Muscle of leg (tissue), 11 donors: ENCODE data around the gene PAFAH2. TPM values are rescaled to one million over a fixed set of nuclear protein-coding genes. Genes with fewer than 3 reads are reported as not detected.
"Not testable (repeated sequence)": the region's sequence is repeated elsewhere in the genome, so short reads cannot be mapped to it uniquely, and the experiment has no call there.

Experiments used
- DNase-seq: peaks from one replicate; pipeline ENCODE4 v3.0.0; 2013
- H3K27ac ChIP-seq: one replicate; pipeline ENCODE4 v1.5.1; 2013; ENCODE audit warnings: mild to moderate bottlenecking, low read length, control low read depth
- H3K27me3 ChIP-seq: one replicate; pipeline ENCODE4 v1.6.1; 2013; ENCODE audit warnings: low read length; ENCODE audit not compliant: control insufficient read depth, insufficient read depth
- H3K36me3 ChIP-seq: one replicate; pipeline ENCODE4 v1.6.1; 2013; ENCODE audit warnings: low read length; ENCODE audit not compliant: control insufficient read depth, insufficient read depth
- H3K4me1 ChIP-seq: one replicate; pipeline ENCODE4 v1.6.1; 2013; ENCODE audit warnings: low read length; ENCODE audit not compliant: control insufficient read depth, insufficient read depth
- H3K4me3 ChIP-seq: one replicate; pipeline ENCODE4 v1.5.1; 2013; ENCODE audit warnings: low read length, control low read depth
- H3K9me3 ChIP-seq: replicated peaks from 2 replicates; pipeline ENCODE4 v1.6.1; 2013; ENCODE audit warnings: low read depth, low read length; ENCODE audit not compliant: control insufficient read depth
- WGBS: methylation state at CpG from one replicate; pipeline ENCODE4 v1.1.5; 2013; ENCODE audit warnings: missing lambda C conversion rate; ENCODE audit not compliant: insufficient coverage; 5-methylcytosine and 5-hydroxymethylcytosine counted together
- polyA plus RNA-seq, 8 donors: library from polyadenylated mRNA; unstranded; fragments of 120-200 nt; gene quantifications; one replicate each; pipeline versions ENCODE4 v1.2.1 to v1.2.3, GENCODE V29; 2013; ENCODE audit warnings: inconsistent platforms in 1 of 8, low replicate concordance in 1 of 8; ENCODE audit not compliant: insufficient read length in 8 of 8, insufficient read depth in 1 of 8
- total RNA-seq: library from RNA; stranded (reverse); fragments of 120-200 nt; gene quantifications from one replicate; pipeline ENCODE4 v1.2.4, GENCODE V29; 2013

Gene PAFAH2
- total and polyA plus RNA-seq, 9 donors = 42.1 to 78.5 (median 55.6) TPM

DNA sequence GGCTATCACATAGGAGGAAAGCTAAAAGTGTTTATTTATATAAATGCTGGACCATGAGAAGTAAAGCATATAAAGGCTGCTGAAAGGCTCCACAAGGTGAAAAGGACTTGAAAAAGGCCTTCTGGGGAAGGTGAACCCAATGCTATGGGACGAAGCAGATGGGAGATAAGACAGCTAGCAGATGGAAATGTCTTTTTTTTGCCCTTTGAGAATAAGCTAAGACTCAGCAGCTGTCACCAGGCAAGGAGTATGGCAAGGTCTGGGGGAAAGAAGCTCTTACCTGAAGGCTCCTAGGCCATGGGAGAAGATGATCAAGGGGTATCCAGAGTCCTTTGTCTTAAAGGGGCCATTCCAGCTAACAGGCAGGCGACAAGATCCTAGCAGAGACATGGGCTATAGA is 9.9 kb downstream of the PAFAH2 start:
- Histone ChIP-seq H3K4me3 (peak overlapping the region; percentile 35), H3K27ac (peak overlapping the region; percentile 84), H3K9me3 (no peaks in the 10 kb centered on the region), H3K27me3 (no peaks in the 10 kb centered on the region), H3K36me3 (peaks cover 32% of the 10 kb centered on the region), H3K4me1 (peaks cover 31% of the 10 kb centered on the region)
- WGBS = 89% methylated on average over 1 of the region's 2 CpGs
- no peak for DNase-seq

DNA sequence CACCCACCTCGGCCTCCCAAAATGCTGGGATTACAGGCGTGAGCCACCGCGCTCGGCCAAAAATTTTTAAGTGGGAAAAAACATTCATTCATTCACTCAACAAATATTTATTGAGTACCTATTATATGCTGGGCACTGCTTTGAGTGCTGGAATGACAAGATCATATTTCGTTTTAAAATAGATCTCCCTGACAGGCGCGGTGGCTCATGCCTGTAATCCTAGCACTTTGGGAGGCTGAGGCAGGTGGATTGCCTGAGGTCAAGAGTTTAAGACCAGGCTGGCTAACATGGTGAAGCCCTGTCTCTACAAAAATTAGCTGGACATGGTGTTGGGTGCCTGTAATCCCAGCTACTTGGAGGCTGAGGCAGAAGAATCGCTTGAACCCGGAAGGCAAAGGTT is 11.1 kb downstream of the PAFAH2 start:
- Histone ChIP-seq H3K27ac (peak overlapping the region; percentile 84), H3K36me3 (peaks cover 44% of the 10 kb centered on the region), H3K4me1 (peaks cover 24% of the 10 kb centered on the region)
- not testable (repeated sequence) for H3K4me3 ChIP-seq, H3K9me3 ChIP-seq, H3K27me3 ChIP-seq
- 88% methylated on average over 4 of the region's 10 CpGs for WGBS
- DNase-seq = peak; percentile 25

DNA sequence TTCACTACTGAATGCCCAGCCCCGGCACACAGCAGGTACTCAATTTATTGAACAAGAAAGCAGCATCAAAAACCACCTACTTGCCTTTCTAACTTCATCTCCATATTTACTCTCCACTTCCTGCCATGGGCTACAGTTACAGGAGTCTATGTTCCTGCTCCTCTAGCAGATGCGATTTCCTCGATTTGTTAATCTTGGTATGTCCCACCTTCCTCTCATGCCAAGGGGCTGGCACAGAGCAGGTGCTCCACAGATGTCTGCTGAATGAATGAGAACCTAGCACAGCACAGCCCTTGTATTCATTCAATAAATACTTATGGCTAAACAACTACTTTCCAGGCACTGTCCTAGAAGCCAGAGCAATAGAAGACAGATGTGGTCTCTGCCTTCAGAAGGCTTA is 12.2 kb downstream of the PAFAH2 start:
- H3K27me3 ChIP-seq = no peaks in the 10 kb centered on the region
- peaks cover 52% of the 10 kb centered on the region for H3K36me3 ChIP-seq
- no peaks in the 10 kb centered on the region for H3K9me3 ChIP-seq
- H3K4me3 ChIP-seq = no peak overlapping the region
- no peak overlapping the region for H3K27ac ChIP-seq
- peak; percentile 27 for DNase-seq
- H3K4me1 ChIP-seq = peaks cover 22% of the 10 kb centered on the region
- WGBS = 77% methylated on average over 2 of the region's 3 CpGs

DNA sequence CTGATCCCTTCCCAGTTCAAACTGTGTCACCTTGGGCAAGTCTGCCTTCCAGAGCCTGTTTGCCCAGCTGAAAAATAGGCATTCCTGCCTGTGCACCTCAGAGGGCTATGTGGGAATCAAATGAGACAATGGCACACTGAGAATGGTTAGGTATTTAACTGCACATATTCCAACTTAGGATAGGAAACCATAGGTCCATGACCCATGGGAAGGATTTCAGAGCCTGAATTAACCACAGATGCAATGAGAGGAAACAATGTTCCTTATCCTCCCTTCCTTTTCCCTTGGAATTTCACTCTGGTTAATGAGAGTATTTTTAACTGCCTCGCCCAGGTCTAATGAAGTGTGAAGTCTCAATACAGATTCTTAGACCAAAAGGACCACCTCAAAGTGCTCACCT is 12.7 kb downstream of the PAFAH2 start:
- no peak overlapping the region for H3K27ac ChIP-seq
- no peaks in the 10 kb centered on the region for H3K9me3 ChIP-seq
- H3K4me1 ChIP-seq = peaks cover 17% of the 10 kb centered on the region
- no CpG with 5 or more reads among the region's 1 CpG for WGBS
- H3K36me3 ChIP-seq = peaks cover 54% of the 10 kb centered on the region
- no peaks in the 10 kb centered on the region for H3K27me3 ChIP-seq
- DNase-seq = no peak
- no peak overlapping the region for H3K4me3 ChIP-seq

DNA sequence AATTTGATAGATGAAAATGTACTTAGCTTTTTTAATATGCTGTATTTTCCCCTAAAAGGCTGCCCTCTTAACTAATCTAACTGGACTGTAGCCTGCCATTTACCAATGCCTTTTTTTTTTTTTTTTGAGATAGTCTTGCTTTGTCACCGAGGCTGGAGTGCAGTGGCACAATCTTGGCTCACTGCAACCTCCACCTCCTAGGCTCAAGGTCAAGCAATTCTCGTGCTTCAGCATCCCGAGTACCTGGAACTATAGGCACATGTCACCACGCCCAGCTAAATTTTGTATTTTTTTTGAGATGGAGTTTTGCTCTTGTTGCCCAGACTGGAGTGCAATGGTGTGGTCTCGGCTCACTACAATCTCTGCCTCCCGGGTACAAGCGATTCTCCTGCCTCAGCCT is 18.7 kb downstream of the PAFAH2 start:
- no peaks in the 10 kb centered on the region for H3K9me3 ChIP-seq
- no peak overlapping the region for H3K27ac ChIP-seq
- no peaks in the 10 kb centered on the region for H3K27me3 ChIP-seq
- H3K4me1 ChIP-seq = peaks cover 11% of the 10 kb centered on the region
- no peak overlapping the region for H3K4me3 ChIP-seq
- DNase-seq = no peak
- H3K36me3 ChIP-seq = peaks cover 64% of the 10 kb centered on the region
- WGBS = 93% methylated on average over 5 of the region's 7 CpGs

DNA sequence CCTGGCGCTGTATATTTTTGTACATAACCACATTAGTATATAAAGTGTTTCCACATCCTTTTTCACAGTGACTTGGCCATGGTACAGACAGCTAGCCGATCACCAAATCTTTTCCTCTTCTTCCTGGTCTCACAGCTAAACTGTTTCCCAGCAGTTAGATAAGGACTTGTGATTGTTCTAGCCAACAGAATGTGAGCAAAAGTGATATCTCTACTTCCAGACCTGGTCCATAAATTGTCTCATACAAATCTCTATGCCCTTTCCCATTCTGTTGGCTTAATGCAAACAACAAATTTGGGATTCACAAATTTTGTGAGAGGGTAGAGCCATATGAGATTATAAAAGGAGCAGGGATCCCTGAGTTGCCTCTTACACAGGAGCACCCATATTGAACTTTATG is 19.5 kb downstream of the PAFAH2 start:
- Histone ChIP-seq H3K27ac (peak overlapping the region; percentile 58), H3K4me3 (no peak overlapping the region), H3K9me3 (no peaks in the 10 kb centered on the region), H3K36me3 (peaks cover 62% of the 10 kb centered on the region), H3K4me1 (peaks cover 11% of the 10 kb centered on the region), H3K27me3 (no peaks in the 10 kb centered on the region)
- WGBS = no CpG with 5 or more reads among the region's 2 CpGs
- no peak for DNase-seq

DNA sequence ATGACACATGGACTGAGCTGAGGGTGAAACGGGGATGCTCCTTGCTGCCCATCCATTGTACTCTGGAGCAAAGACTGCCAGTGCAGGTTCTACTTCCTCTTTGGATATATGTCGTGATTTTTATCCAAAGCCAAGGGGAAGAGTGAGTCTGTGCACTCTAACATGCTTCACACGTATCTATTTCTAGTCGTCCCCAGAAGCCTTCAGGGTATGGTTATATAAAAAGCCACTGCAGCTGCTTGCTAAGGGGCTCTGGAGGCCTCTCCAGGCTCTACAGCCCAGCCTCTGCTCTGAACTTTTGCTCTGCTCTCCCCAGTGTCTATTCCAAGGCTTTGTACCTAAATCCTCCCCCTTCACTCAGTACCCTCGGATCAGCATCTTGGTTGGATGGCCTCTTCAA is 20.1 kb downstream of the PAFAH2 start:
- H3K4me1 ChIP-seq = peaks cover 11% of the 10 kb centered on the region
- 100% methylated on average over 1 of the region's 5 CpGs for WGBS
- H3K27ac ChIP-seq = peak overlapping the region; percentile 60
- H3K9me3 ChIP-seq = no peaks in the 10 kb centered on the region
- no peaks in the 10 kb centered on the region for H3K27me3 ChIP-seq
- no peak overlapping the region for H3K4me3 ChIP-seq
- peaks cover 60% of the 10 kb centered on the region for H3K36me3 ChIP-seq
- peak; percentile 72 for DNase-seq

DNA sequence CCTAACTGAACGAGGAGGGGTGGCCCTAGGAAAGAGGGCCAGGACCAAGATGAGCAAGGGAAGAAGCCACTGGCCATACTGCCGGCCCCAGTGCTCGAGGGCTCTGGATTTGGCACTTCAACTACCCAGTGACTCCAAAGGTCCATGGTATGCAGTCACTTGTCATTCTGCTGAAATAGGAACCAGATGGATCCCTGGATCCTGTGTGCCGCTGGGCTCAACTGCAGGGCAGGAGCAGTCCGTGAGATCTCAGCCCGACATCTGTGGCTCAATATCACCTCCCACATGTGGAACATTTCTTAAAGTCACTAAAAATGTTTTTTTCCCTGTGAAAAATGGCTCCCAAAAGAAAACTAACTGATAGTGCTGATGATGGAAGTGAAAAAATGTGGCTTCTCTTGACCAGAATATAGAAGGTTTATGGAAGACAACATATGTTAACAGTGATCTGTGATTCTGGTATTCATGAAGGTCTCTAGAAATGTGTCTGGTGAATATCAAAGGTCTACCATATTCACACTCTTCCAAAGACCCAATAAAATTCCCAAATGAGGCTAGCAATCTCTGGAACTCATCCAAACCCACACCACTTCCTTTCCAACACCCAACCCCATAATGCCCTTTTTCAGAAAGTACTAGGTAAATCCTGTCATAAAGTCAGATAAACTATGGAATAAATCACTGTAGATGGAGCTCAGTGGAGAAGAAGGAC is 24.1 kb downstream of the PAFAH2 start:
- Histone ChIP-seq H3K36me3 (peaks cover 71% of the 10 kb centered on the region), H3K4me3 (no peak overlapping the region), H3K27ac (no peak overlapping the region), H3K9me3 (no peaks in the 10 kb centered on the region), H3K27me3 (no peaks in the 10 kb centered on the region), H3K4me1 (peaks cover 10% of the 10 kb centered on the region)
- WGBS = 79% methylated on average over 6 of the region's 6 CpGs
- no peak for DNase-seq

DNA sequence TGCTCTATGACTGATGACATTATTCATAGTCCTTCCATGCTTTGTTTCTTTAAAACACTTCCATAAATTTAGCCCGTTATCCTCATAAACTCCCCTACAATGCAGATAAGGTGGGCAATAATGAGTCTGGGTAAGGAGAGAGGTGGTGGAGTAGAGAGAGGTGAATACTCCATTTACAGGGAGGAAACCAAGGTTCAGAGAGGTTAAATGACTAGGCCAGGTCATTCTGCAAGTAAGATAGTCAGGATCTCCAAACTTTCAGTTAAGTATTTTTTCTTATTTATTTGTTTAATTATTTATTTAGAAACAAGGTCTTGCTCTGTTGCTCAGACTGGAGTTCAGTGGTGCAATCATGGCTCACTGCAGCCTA is 26.1 kb downstream of the PAFAH2 start:
- Histone ChIP-seq H3K36me3 (peaks cover 88% of the 10 kb centered on the region), H3K9me3 (no peaks in the 10 kb centered on the region), H3K4me1 (peaks cover 3% of the 10 kb centered on the region), H3K27ac (no peak overlapping the region), H3K27me3 (no peaks in the 10 kb centered on the region), H3K4me3 (no peak overlapping the region)
- no peak for DNase-seq
- WGBS = no CpG with 5 or more reads among the region's 1 CpG

DNA sequence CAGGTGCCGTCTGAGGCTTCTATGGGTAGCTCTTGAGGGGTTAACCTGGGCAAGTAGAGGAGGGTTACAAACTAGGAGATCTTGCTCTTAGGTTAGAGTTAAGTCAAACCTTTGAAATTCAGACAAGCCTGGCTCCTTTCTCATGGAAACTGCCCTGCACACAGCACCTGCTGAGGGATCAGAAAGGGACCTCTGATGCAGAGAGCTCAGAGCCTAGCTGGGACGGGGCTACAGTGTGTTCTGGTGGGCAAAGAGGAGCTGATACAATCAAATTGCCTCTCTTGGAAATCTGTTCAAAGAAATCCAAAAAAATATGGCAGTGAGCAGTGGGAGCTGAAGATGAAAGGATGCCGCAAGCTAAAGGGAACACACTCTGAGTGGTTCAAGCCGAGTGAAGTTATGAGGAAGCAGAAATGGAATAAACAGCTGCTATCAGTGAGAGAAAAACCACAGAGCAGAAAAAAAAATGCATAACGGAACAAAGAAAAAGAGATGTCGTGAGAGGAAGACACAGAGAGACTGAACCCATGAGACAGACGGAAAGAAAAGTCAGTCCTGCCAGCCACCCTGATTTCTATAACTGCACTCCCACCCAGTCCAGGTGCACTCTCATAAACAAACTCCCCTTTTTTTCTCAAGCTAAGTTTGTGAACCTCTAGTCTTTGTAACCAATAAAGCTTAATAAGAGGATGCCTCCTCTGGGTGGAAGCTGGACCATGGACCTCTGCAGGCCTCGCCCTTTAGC is 26.6 kb downstream of the PAFAH2 start:
- Histone ChIP-seq H3K9me3 (no peaks in the 10 kb centered on the region), H3K36me3 (peaks cover 87% of the 10 kb centered on the region), H3K4me3 (no peak overlapping the region), H3K27me3 (no peaks in the 10 kb centered on the region), H3K27ac (no peak overlapping the region), H3K4me1 (no peaks in the 10 kb centered on the region)
- 50% methylated on average over 4 of the region's 8 CpGs for WGBS
- DNase-seq = peak; percentile 48
